SJSA1 (cell line): ENCODE results near the gene GARIN3. TPM values are rescaled to one million over a fixed set of nuclear protein-coding genes. Genes with fewer than 3 reads are reported as not detected.

ENCODE experiments used
- DNase-seq, 2 experiments: peaks; one replicate each; pipeline ENCODE4 v3.0.0-alpha.2; 2015 to 2020; ENCODE audit warnings: low spot score in 2 of 2, low read depth in 1 of 2
- H3K27ac ChIP-seq: fragments of 250-450 bp; sonication (Bioruptor Pico); 2 replicates; pipeline ENCODE4 v1.5.1; 2020; ENCODE audit warnings: mild to moderate bottlenecking, moderate library complexity
- H3K27me3 ChIP-seq: fragments of 250-450 bp; sonication (Bioruptor Pico); replicated peaks from 2 replicates; pipeline ENCODE4 v1.5.1; 2020; ENCODE audit warnings: mild to moderate bottlenecking, moderate library complexity
- H3K36me3 ChIP-seq: fragments of 250-450 bp; sonication (Bioruptor Pico); 2 replicates; pipeline ENCODE4 v1.5.1; 2020; ENCODE audit warnings: mild to moderate bottlenecking
- H3K4me1 ChIP-seq: fragments of 250-450 bp; sonication (Bioruptor Pico); replicated peaks from 2 replicates; pipeline ENCODE4 v1.6.1; 2021; ENCODE audit warnings: mild to moderate bottlenecking
- H3K4me3 ChIP-seq: fragments of 250-450 bp; sonication (Bioruptor Pico); 2 replicates; pipeline ENCODE4 v1.5.1; 2020; ENCODE audit warnings: mild to moderate bottlenecking
- H3K9me3 ChIP-seq: fragments of 250-450 bp; sonication (Bioruptor Pico); replicated peaks from 2 replicates; pipeline ENCODE4 v1.5.1; 2020; ENCODE audit warnings: mild to moderate bottlenecking
- total RNA-seq: library from RNA; depleted of rRNA; stranded (reverse); fragments of >200 nt; shearing (Covaris generic); gene quantifications from 2 replicates; pipeline ENCODE4 v1.2.3, GENCODE V29; 2014

GARIN3 gene
- total RNA-seq, 1 experiment from 2014 or later, result not detected

DNA sequence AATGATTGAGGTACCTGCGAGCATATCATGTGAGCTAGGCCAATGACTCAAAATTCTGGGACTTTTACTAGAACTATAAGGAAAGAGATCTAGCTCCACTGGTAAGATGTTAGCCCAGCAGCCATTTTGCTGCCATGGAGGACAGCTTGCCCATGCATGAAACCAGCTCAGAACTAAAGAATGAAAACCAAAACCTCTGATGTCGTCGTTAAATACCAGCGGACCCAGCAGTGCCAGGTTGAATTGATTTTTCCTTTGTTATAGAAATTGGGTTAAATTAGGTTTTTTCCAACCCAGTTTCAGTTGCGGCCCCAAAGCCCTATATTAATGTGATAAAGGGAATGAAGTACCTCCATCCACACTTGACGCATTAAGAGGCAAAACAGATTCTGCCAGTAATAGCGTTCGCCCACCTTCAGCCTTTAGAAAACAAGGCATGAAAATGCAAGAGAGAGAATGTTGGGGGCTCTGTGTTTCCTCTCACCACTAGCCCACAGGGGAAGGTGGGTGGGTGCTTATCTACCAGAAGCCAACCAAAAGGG, 9.1 kb upstream of the GARIN3 start:
- DNase-seq, result no peak
- H3K36me3 ChIP-seq, result no peaks in the 10 kb centered on the region
- no peaks in the 10 kb centered on the region for H3K4me1 ChIP-seq
- H3K9me3 ChIP-seq, result no peaks in the 10 kb centered on the region
- H3K27ac ChIP-seq, result no peak overlapping the region
- no peaks in the 10 kb centered on the region for H3K27me3 ChIP-seq
- no peak overlapping the region for H3K4me3 ChIP-seq

DNA sequence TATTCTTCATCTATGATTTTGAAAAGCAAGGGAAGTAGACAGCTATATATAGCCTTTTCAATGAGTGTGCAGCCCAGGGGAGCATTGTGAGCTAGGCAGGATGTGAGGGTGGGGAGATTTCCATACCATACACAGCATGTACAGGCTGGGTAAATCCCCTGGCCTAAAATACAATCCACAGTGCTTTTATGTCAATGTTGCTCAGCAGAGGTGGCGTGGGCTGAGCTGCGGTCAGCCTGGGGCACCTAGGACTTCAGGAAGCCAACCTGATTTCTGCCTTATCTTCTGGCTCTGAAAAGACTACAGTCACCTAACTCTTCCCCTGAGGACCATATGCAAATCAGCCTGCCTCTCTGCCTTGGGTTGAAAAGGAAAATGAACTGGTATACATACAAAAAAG, 6.3 kb upstream of the GARIN3 start:
- H3K9me3 ChIP-seq, result no peaks in the 10 kb centered on the region
- no peaks in the 10 kb centered on the region for H3K27me3 ChIP-seq
- H3K36me3 ChIP-seq, result no peaks in the 10 kb centered on the region
- no peak for DNase-seq
- H3K4me1 ChIP-seq, result peaks cover 3% of the 10 kb centered on the region
- no peak overlapping the region for H3K4me3 ChIP-seq
- H3K27ac ChIP-seq, result no peak overlapping the region

DNA sequence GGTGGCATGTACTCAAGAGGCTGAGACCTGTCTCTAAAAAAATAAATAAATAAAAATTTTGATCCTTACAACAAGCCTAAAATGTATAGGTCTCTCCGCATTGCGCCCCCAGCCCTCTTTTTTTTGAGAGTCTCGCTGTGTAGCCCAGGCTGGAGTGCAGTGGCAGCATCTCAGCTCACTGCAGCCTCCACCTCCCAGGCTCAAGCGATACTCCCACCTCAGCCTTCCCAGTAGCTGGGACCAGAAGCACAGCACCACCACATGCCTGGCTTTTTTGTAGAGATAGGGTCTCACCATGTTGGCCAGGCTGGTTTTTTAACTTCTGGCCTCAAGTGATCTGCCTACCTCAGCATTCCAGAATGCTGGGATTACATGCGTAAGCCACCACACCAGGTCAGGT, 2.2 kb upstream of the GARIN3 start:
- Histone ChIP-seq H3K27ac (no peak overlapping the region), H3K9me3 (no peaks in the 10 kb centered on the region), H3K4me3 (no peak overlapping the region), H3K4me1 (peaks cover 5% of the 10 kb centered on the region), H3K36me3 (no peaks in the 10 kb centered on the region), H3K27me3 (no peaks in the 10 kb centered on the region)
- no peak for DNase-seq

- no peaks in the 10 kb centered on the region for H3K27me3 ChIP-seq
- no peaks in the 10 kb centered on the region for H3K36me3 ChIP-seq
- no peaks in the 10 kb centered on the region for H3K9me3 ChIP-seq
- peak in 1 of 2 experiments; percentile 50 for DNase-seq
- 0 out of 2 replicates have a peak overlapping the region, but pooled peaks have one; percentile 10 for H3K27ac ChIP-seq
- H3K4me3 ChIP-seq, result no peak overlapping the region
- H3K4me1 ChIP-seq, result peaks cover 5% of the 10 kb centered on the region
Measured at GRCh38 chr5:157167214-157167621, 1.2 kb upstream of the GARIN3 start.

GRCh38 chr5:157165668-157166067, 396 bp downstream of the GARIN3 start:
- H3K27me3 ChIP-seq, result 0 out of 2 replicates have a peak, but pooled peaks cover under 1% of the 10 kb centered on the region
- peaks cover 5% of the 10 kb centered on the region for H3K4me1 ChIP-seq
- no peaks in the 10 kb centered on the region for H3K36me3 ChIP-seq
- H3K9me3 ChIP-seq, result no peaks in the 10 kb centered on the region
- no peak overlapping the region for H3K4me3 ChIP-seq
- H3K27ac ChIP-seq, result no peak overlapping the region
- no peak for DNase-seq

DNA sequence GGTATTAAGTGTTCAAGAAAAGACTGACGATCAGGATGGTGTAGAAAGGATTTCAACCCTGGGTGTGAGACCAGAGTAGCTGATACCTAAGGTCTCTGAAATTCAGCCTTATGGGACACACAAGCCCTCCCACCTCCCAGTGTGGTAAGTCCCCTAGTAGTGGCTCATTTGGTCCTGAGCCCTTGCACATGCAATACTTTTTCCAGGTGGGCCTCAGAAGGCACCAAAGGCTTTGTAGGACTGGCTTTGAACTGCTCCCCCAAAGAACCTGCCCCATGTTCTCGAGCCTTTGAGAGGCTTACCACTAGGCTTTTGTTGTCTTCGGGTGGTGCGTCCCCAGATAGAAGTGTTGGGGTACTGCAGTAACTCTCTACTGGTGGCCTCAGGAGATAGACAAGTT, 803 bp downstream of the GARIN3 start:
- H3K4me3 ChIP-seq, result no peak overlapping the region
- H3K27ac ChIP-seq, result no peak overlapping the region
- no peaks in the 10 kb centered on the region for H3K36me3 ChIP-seq
- peaks cover 5% of the 10 kb centered on the region for H3K4me1 ChIP-seq
- no peaks in the 10 kb centered on the region for H3K9me3 ChIP-seq
- DNase-seq, result no peak
- H3K27me3 ChIP-seq, result 0 out of 2 replicates have a peak, but pooled peaks cover 4% of the 10 kb centered on the region

GRCh38 chr5:157164521-157164920, 1.5 kb downstream of the GARIN3 start:
- Histone ChIP-seq H3K9me3 (no peaks in the 10 kb centered on the region), H3K27me3 (0 out of 2 replicates have a peak, but pooled peaks cover 5% of the 10 kb centered on the region), H3K27ac (no peak overlapping the region), H3K4me3 (no peak overlapping the region), H3K36me3 (no peaks in the 10 kb centered on the region), H3K4me1 (peaks cover 5% of the 10 kb centered on the region)
- DNase-seq, result no peak

GRCh38 chr5:157162919-157163510, 3.0 kb downstream of the GARIN3 start:
- 0 out of 2 replicates have a peak, but pooled peaks cover 5% of the 10 kb centered on the region for H3K27me3 ChIP-seq
- no peak for DNase-seq

GRCh38 chr5:157161996-157162395, 4.1 kb downstream of the GARIN3 start:
- Histone ChIP-seq H3K4me1 (no peaks in the 10 kb centered on the region), H3K27ac (no peak overlapping the region), H3K36me3 (no peaks in the 10 kb centered on the region), H3K27me3 (0 out of 2 replicates have a peak, but pooled peaks cover 5% of the 10 kb centered on the region), H3K9me3 (no peaks in the 10 kb centered on the region), H3K4me3 (no peak overlapping the region)
- DNase-seq, result no peak

More at GRCh38 chr5:157162919-157163510, 3.0 kb downstream of the GARIN3 start:
- no peaks in the 10 kb centered on the region for H3K9me3 ChIP-seq
- H3K4me1 ChIP-seq, result peaks cover 5% of the 10 kb centered on the region
- no peak overlapping the region for H3K4me3 ChIP-seq
- no peaks in the 10 kb centered on the region for H3K36me3 ChIP-seq
- H3K27ac ChIP-seq, result no peak overlapping the region

DNA sequence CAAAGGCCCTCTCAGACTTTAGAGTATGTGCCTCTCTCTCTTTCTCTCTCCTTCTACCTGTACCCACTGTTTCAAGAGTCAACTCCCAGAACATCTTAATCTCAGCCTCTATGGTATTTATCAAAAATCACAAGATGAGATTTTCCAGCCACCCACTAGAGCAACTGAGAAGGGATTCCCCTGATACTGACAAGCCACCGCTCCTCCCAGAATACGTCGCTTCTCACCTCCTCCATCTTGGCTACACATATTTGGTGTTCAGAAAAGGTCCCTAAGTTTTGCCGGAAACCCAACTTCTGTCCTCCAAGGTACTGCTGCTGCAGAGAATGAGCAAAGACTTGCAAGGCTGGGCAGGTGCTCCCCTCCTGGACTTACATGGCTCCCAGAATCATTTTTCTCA, 6.1 kb downstream of the GARIN3 start:
- H3K36me3 ChIP-seq, result no peaks in the 10 kb centered on the region
- H3K4me1 ChIP-seq, result no peaks in the 10 kb centered on the region
- H3K4me3 ChIP-seq, result no peak overlapping the region
- H3K27ac ChIP-seq, result no peak overlapping the region
- no peak for DNase-seq
- no peaks in the 10 kb centered on the region for H3K9me3 ChIP-seq
- 0 out of 2 replicates have a peak, but pooled peaks cover 5% of the 10 kb centered on the region for H3K27me3 ChIP-seq

- H3K4me1 ChIP-seq, result no peaks in the 10 kb centered on the region
- no peaks in the 10 kb centered on the region for H3K9me3 ChIP-seq
- no peaks in the 10 kb centered on the region for H3K36me3 ChIP-seq
- DNase-seq, result no peak
- no peak overlapping the region for H3K4me3 ChIP-seq
- H3K27ac ChIP-seq, result no peak overlapping the region
- peaks cover 10% of the 10 kb centered on the region for H3K27me3 ChIP-seq
Measured at GRCh38 chr5:157159209-157159751, 6.8 kb downstream of the GARIN3 start.

DNA sequence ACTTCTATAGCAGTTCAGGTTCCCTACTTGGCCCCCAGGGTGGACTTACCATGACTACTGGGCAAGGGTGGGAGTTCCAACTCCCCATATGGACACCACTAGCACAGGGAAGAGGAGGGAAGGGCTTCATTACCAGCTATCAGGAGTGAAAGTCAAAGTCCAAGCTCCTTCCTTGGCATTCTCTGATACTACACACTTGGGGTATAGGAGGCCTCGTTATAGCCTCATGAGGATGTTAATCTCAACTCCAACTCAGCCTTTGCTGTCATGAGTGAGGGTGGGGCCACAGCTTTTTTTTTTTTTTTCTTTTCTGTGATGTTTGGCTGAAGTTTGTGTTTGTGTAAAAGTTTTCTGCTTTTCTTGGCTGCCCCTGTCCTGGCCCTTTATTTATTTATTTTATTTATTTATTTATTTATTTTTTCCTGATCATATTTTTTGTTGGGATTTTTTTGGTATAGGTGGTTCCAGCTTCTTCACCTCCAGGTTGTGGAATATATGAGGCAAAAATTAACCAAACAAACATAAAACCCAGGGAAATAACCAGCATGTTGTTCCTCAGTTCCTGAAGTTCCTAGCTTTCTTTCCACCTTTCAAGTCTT, 8.7 kb downstream of the GARIN3 start:
- peaks cover 10% of the 10 kb centered on the region for H3K27me3 ChIP-seq
- DNase-seq, result no peak
- H3K4me1 ChIP-seq, result no peaks in the 10 kb centered on the region
- no peak overlapping the region for H3K4me3 ChIP-seq
- no peak overlapping the region for H3K27ac ChIP-seq
- no peaks in the 10 kb centered on the region for H3K36me3 ChIP-seq
- no peaks in the 10 kb centered on the region for H3K9me3 ChIP-seq

DNA sequence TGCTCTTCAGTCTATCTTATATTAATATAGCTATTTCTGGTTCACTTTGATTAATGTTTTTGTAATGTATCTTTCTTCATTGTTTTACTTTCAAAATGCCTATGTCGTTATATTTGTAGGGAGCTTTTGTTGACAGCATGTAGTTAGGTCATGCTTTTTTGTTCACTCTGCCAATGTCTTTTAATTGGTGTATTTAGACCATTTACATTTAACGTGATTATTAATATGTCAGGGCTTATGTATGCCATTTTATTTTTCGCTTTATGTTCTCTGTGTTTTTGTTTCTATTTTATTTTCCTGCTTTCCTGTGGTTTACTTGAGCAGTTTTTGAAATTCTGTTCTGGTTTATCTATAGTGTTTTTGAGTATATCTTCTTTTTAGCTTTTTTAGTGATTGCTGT, 10.8 kb downstream of the GARIN3 start:
- Histone ChIP-seq H3K4me3 (no peak overlapping the region), H3K27ac (no peak overlapping the region), H3K27me3 (peaks cover 6% of the 10 kb centered on the region), H3K4me1 (no peaks in the 10 kb centered on the region), H3K36me3 (no peaks in the 10 kb centered on the region), H3K9me3 (no peaks in the 10 kb centered on the region)
- DNase-seq, result no peak

- H3K4me1 ChIP-seq, result no peaks in the 10 kb centered on the region
- peaks cover 5% of the 10 kb centered on the region for H3K27me3 ChIP-seq
- no peak overlapping the region for H3K27ac ChIP-seq
- H3K9me3 ChIP-seq, result no peaks in the 10 kb centered on the region
- no peak overlapping the region for H3K4me3 ChIP-seq
- H3K36me3 ChIP-seq, result no peaks in the 10 kb centered on the region
- DNase-seq, result no peak
Measured at GRCh38 chr5:157150995-157151394, 15.1 kb downstream of the GARIN3 start.
